SHP77 treated with DMSO at 0.1 percent for 48 hours (cell line): Measurements from ENCODE around the gene RBMX.
A peak's percentile ranks its signal among the peaks of the same experiment; 100 is the strongest.
"Not testable (repeated sequence)": the region's sequence is repeated elsewhere in the genome, so short reads cannot be mapped to it uniquely, and the experiment has no call there.

Experiments used
- DNase-seq: peaks from one replicate; lab custom pipeline; 2025; lab: John Stamatoyannopoulos, UW

Gene RBMX

DNA sequence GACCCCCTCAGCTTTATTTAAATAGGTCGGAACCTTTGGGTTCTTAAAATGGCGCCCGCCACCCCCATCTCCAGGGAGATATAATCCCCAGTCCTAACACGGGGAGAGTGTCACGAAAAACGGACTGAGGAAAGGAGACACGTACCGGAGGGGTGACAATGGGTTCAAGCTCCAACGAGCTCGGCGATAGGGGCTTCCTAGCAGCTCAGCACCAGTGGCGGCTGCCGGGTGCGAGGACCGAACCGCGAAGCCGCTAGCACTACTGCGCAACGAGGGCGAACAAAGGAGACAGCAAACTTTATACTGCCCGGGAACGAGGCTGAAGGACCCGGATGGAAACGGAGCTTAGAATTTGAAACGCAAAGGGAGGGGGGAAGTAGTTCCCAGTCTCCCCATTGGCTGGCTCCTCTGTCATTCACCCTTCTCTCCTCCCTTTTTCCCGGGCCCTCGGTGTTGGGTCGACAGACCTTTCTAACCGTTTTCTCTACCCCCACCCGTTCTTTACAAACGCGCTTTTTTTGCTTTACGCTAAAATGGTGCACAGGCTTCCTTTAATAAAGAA, at the start of gene RBMX:
TSS of gene RBMX (minus strand) at position 274 of the 562 bp plus-strand sequence. CDS start 1,298 bp downstream, outside the sequence.
- peak; percentile 86 for DNase-seq

GRCh38 chrX:136921438-136921837, 40.9 kb upstream of the RBMX start:
- not testable (repeated sequence) for DNase-seq

GRCh38 chrX:136920001-136920400, 39.5 kb upstream of the RBMX start:
- DNase-seq, result no peak

GRCh38 chrX:136916827-136917226, 36.3 kb upstream of the RBMX start:
- no peak for DNase-seq

- not testable (repeated sequence) for DNase-seq
These were observed 31.1 kb upstream of the RBMX start for GRCh38 chrX:136911661-136912060.

GRCh38 chrX:136911253-136911652, 30.7 kb upstream of the RBMX start:
- DNase-seq, result no peak

DNA sequence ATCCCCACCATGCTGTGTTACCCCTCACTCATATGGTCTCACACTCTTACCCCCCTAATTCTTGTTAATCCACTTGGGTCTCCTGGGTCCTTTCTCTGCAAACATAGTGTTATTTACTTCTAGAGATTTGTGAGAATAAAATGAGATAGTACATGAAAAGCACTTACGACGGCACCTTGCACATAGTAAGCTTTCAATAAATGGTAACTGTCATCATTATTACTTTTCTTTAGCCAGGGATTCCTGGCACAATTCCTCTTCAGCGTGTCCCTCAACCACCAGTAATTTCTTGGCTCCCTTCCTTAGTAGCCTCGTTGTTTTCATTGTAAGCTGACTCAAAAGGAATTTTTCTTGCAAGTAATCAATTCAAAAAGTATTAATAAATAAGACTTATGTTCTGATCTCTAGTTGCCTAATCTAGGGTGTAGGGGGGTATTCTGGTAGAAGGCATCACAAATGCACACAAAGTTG, 30.1 kb upstream of the RBMX start:
- DNase-seq, result no peak

- peak; percentile 6 for DNase-seq
These were observed 29.4 kb upstream of the RBMX start for GRCh38 chrX:136909706-136910564.

- peak; percentile 5 for DNase-seq
These were observed 28.7 kb upstream of the RBMX start for GRCh38 chrX:136909119-136909705.

DNA sequence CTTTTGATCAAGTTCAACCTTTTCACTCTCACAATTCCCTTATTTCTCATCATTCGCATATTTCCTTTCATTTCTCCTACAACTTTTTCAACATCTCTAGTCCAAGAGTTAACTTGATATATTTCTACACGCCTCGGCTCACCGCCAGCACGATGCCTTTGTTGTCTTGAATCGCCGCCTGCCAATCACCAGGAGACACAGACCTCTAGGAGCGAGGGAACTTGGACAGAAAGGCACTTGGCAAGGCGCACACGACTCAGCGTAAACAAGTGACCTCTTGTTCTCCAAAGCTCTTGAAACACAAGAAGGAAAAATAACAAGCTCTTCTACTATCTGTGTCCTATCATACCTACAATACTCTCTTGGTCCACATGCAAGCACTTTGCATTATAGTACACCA, 27.1 kb upstream of the RBMX start:
- no peak for DNase-seq

DNA sequence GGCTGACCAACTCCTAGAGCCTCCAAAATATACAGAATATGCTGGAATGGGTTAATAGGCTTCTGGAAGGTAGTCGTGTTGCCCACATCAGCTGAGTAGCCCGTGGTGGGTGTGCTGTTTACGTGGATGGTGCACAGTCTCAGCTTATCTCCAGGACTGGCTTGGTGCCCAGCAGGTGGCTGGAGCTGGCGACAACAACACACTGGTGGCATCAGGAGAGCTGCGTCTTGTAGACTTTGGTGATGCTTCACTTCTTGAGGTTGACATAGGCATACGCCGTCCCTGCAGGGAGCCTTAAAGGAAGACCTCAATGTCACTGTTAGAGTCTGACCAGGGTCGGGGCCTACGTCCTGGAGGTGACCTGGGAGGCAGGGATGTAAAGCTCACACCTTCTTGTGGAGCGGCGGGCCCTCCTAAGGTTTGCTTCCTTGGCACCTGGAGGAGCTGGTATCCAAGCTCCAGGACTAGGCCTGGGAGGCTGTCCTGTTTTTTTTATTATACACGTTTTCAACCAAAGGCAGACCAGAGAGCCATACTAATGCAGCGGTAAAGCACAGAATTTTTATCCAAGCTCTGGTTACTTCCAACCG, 26.5 kb upstream of the RBMX start:
- no peak for DNase-seq

DNA sequence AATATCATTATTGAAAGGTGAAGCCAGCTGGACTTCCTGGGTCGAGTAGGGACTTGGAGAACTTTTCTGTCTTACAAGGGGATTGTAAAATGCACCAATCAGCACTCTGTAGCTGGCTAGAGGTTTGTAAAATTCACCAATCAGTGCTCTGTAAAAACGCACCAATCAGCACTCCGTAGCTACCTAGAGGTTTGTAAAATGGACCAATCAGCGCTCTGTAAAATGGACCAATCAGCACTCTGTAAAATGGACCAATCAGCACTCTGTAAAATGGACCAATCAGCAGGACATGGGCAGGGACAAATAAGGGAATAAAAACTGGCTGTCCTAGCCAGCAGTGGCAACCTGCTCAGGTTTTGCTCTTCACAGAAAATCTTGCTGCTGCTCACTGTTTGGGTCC, 23.5 kb upstream of the RBMX start:
- not testable (repeated sequence) for DNase-seq

DNA sequence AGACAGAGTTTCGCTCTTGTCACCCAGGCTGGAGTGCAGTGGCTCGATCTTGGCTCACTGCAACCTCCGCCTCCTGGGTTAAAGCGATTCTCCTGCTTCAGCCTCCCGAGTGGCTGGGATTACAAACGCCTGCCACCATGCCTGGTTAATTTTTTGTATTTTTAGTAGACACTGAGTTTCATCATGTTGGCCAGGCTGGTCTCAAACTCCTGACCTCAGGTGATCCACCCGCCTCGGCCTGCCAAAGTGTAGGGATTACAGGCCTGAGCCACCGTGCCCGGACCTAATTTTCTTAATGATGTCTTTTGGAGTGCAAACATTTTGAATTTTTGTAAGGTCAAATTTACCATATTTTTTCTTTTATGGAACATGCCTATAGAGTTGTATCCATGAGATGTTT, 19.5 kb upstream of the RBMX start:
- not testable (repeated sequence) for DNase-seq

GRCh38 chrX:136899221-136899620, 18.7 kb upstream of the RBMX start:
- no peak for DNase-seq

DNA sequence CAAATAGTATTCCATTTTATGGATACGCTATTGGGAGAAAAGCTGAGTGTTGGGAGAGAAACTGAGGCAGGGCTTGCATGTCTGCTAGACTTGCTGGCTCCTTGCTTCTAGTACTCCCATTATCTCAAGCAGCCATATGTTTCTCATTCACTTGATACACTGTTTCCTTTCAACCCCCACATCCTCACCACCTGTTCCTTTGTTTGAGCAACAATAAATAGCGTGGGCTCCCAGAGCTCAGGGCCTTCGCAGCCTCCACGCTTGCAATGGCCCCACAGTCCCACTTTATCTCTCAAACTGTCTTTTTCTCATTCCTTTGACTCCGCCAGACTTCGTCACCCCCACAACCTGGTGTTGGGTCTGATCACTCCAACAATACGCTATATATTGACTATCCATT, 18.2 kb upstream of the RBMX start:
- not testable (repeated sequence) for DNase-seq

DNA sequence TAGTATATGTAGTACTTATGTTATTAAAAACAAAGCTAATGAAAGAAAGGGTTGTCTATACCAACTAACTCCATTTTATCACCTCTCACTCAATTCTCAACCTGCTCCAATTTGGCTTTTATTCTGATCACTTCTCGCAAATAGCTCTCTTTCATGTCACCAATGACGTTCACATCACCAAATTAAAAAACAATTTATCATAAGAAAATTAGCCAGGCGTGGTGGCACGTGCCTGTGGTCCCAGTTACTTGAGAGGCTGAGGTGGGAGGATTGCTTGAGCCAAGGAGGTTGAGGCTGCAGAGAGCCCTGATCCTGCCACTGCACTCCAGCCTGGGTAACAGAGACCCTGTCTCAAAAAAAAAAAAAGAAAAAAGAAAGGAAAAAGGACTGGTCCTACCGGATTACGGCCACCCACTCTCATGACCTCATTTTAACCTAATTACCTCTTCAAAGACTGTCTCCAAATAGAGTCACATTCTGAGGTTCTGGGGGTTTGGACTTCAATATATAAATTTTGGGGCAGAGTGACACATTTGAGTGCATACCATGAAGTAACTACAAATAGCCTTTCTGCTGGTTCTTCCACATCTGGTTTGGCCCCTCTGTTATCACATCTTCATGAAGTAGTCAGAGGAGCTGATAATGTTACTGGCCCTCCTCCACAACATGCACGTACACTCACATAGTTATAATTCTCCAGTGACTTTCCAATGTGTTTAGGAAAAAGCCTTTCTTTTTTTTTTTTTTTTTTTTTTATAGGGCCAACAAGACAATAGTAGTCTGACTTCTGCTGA, 15.8 kb upstream of the RBMX start:
- DNase-seq, result no peak

DNA sequence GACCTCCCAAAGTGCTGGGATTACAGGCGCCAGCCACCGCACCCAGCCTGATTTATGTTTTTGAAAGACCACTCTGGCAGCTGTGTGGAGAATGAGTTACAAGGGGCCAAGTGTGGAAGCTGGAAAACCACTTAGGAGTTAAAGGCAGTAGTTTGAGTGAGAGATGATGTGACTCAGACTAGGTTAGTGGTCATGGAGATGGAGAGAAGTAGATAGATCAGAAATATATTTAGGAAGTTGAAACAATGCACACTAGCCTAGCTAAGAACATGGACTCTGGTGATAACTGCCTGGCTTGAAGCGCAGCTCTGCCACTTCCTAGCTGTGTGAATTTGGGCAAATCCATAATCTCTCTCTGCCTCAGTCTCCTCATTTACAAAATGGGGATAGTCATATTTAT, 11.9 kb upstream of the RBMX start:
- DNase-seq, result no peak

DNA sequence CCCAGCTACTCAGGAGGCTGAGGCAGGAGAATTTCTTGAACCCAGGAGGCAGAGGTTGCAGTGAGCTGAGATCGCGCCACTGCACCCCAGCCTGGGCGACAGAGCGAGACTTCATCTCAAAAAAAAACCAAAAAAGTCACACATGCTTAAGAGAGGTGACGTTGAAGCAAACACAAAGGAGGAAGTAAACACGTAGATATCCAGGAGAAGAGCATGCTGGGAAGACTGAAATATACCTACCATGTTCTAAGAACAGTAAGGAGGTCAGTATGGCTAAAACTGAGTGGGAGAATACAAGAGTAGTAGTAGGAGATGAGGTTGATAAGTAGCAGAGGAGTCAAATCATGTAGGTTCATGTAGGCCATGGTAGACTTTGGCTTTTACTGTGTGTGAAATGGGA, 10.1 kb upstream of the RBMX start:
- DNase-seq, result not testable (repeated sequence)

DNA sequence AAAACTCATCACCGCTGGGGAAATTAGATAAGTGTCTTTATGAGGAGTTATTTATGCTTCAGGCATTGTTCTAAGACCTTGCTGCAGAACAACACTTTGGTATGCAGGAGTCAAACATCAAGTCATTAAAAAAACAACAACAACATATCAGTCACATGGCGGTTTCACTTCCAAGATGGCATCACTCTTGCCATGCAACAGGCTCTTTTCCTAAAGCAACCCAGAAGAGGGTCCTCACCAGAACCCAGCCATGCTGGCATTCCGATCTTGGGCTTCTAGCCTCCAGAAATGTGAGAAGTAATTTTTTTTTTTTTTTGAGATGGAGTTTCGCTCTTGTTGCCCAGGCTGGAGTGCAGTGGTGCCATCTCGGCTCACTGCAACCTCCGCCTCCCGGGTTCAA, 8.7 kb upstream of the RBMX start:
- DNase-seq, result no peak

DNA sequence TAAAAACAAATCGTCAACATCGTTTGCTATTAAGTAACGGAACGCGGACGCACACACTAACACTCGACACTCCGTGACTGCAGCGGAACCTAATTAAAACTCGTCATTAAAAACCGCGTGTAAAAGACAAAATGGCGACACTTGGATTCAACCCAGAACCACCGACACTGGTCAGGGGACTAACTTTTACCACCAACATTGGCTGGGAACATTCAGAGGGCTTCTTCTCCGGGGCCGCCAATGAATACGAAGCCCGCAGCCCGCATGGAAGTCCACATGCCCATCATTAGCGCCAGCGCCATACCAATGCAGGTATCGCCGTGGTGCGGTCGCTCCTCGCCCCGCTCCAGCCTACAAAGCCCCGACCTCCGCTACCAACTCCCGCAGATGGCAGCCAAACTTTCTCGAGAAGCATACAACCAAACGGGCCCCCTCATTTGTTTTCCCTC, 498 bp downstream of the RBMX start:
- DNase-seq, result no peak

- no peak for DNase-seq
These were observed 1.4 kb downstream of the RBMX start for GRCh38 chrX:136879001-136879687.
